Activated gamma-delta T cell treated with anti-CD3 and anti-CD28 coated beads, Interleukin-2, amount 50 U/mL, for 16 hours (primary cell): ENCODE measurements around the gene LZTR1.
"Not testable (repeated sequence)": the region's sequence is repeated elsewhere in the genome, so short reads cannot be mapped to it uniquely, and the experiment has no call there.

Experiments
- DNase-seq: peaks from one replicate; pipeline ENCODE4 v3.0.0-alpha.2; 2020; ENCODE audit warnings: low read depth

LZTR1 gene

DNA sequence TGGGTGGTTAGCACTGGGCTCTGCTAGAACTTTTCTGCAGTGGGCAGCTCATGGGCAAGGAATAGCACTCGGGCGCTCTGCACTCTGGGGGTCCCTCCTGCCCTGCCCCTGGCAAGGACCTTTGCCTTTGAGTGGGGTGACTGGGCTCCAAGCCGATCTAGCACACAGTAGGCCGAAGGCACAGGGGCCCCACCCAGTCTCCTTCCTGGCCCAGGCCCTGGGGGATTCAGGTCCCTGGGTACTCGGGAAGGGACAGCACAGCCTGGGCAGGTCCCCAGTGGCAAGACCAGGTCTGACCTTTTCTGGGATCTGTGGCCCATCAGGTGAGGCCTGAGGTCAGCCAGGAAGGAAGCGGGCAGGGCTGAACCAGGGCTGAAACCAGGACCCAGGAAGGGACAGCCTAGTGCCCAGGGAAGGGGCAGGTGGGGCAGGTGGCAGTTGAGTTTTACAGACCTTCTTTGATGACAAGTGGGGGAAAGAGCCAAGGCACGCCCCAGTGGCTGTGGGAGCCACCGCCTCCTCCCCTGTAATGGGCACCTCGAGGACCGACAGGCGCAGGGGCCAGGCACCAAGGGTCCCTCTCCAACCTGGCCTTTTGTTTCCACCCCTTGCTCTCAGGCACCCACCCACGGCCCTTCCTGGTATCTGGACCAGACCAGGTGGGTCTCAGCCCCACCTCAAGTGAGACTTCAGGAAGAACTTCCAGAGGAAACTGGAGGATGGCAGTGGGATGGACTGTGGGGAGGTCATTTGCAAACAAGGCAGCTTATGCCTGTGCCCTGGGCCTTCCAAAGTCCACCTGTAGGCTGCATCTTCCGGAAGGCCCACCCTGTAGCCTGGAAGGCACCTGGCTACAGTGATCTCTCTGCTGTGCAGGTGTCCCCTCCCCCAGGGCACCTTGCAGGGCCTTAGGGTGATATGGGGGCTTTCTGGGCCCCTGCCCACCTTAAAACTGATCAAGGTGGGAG, 15.9 kb upstream of the LZTR1 start:
- no peak for DNase-seq

DNA sequence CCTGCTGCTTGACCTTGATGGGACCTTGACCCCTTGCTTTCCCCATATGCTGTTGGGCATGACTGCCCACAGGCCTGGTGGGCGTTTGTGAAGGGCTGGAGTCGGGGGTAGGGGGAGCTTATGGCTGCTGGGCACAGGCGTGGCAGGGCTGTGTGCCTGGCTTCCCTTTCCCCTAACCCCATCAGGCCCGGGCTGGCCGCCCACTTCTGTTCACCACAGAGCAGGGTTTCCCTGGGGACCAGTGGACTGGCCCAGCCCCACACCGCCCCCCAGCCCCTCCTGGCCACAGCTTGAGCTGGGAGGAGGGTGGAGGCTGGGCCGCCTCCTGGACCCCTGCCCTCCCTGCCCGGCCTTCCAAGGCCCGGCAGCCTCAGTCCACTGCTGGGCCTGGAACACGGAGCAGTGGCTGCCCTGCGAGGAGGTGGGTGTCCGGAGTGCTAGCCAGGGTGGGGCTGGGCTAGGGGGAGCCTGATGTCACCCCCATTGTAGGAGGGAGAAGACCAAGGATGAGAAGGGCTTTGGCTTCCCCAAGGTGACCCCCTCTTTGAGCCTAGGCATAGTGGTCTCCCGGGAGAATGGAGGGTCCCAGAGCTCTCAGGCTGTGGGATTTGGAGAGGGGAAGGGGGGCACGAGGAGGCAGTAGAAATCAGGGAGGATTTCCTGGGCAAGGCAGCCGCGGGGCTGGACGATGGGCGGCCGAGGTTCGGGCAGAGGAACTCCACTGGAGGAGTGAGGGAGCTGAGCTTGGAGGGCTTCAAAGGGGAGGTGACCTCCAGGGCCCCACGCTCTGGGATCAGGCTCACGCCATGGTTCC, 15.0 kb upstream of the LZTR1 start, which contains the start of gene AIFM3:
AIFM3 (plus strand) TSS at position 373 of the 814 bp plus-strand sequence. CDS start 690 bp downstream, outside the sequence.
- DNase-seq, result no peak

DNA sequence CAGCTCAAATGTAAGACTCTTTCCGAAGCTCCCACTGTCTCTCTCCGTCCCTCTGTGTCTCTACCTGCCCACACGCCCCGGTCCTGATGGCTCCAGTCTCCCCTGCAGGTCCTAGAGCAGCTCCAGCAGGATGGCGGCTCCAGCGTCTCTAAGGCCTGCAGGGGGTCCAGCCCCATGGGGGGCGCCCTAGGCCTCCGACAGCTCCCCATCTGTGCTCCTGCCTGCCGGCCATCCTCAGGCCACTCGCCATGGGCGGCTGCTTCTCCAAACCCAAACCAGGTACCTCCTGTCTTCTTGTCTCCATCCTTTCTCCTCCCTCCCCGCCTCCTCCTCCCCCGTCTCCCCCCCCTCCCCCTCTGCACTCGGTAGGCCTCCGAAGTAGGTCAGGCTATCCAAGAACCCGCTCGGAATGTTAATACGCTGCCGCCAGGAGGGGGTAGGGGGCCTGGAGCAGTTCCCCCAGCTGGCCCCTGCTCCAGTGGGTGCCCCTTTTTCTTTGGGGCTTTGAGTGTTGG, 14.3 kb upstream of the LZTR1 start:
- DNase-seq, result no peak

DNA sequence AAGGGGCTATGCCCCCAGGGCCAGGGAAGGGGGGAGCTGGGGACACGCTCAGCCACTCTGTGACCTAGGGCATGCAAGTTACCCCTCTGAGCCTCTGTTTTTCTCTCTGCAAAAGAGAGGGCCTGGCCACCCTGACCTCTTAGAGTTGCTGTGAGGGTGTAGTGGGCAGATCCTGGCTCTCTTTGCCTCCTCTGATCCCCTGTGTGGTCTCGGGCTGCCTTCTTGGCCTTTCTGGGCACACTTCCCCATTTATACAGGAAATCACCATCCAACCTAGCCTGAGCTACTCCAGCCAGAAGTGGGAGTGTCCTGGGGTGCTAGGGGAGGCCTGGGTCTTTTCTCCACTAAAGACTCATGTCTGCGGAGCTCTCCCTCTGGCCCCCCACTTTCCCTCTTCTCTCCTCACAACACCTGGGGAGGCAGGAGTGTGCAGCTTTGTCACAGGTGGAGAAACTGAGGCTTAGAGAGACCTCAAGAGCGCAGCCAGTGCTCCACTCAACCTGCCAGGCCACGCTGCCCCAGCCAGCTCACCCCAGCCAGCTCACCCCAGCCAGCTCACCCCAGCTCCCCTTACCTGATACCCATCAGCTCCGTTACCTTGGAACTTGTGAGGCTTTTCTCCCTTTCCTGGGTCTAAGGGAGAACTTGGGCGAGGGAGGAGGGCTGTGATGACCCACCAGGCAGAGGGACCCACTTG, 13.7 kb upstream of the LZTR1 start:
- DNase-seq, result no peak

DNA sequence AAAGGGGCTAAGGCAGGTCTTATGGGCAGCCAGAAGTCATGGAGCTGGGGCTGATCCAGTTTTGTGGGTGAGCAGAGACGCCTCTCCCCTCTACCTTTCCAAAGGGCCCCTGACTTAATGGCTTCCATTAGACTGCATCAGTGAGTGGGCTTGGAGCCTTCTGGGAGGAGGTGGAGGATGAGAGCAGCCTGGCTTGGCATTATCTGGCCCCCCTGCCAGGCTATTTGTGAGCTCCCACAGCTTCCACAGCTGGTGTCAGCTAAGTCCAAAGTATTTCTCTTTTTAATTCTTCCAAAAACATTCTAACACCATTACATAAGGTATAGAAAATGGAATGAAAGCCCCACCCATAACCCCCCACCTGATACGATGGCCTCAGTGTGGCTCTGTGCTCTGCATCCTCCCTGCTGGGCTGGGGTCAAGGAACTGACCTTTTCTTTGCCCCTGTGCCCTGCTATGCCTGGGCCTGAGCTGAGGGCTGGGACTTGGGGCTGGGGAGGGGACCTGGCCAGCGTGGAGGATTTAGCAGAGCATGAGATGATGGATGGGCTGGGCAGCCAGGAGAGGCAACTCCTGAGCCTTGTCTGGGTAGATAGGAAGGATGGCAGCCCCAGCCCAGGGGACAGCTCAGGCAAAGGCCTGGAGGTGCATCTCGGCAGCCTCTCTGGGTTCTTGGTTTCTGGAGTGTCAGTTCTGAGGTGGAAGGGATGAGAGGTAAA, 11.0 kb upstream of the LZTR1 start:
- no peak for DNase-seq

GRCh38 chr22:20972014-20972694, 9.9 kb upstream of the LZTR1 start:
- DNase-seq, result not testable (repeated sequence)

DNA sequence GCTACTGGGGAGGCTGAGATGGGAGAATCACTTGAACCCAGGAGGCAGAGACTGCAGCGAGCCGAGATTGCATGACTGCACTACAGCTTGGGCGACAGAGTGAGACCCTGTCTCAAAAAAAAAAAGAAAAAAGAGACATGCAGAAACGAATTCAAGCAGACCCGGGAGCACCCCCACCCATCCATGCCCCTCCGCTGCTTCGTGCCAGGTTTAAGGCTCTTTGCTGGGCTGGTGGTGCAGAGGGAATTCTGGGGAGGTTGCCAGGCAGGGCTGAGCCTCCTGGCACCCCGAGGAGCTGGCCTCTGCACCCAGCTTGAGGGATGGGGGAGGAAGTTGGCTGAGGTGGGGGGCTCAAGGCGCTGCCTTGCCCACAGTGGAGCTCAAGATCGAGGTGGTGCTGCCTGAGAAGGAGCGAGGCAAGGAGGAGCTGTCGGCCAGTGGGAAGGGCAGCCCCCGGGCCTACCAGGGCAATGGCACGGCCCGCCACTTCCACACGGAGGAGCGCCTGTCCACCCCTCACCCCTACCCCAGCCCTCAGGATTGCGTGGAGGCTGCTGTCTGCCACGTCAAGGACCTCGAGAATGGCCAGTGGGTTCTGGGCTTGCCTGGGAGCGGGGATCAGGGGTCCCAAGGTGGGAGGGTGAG, 9.0 kb upstream of the LZTR1 start:
- no peak for DNase-seq

DNA sequence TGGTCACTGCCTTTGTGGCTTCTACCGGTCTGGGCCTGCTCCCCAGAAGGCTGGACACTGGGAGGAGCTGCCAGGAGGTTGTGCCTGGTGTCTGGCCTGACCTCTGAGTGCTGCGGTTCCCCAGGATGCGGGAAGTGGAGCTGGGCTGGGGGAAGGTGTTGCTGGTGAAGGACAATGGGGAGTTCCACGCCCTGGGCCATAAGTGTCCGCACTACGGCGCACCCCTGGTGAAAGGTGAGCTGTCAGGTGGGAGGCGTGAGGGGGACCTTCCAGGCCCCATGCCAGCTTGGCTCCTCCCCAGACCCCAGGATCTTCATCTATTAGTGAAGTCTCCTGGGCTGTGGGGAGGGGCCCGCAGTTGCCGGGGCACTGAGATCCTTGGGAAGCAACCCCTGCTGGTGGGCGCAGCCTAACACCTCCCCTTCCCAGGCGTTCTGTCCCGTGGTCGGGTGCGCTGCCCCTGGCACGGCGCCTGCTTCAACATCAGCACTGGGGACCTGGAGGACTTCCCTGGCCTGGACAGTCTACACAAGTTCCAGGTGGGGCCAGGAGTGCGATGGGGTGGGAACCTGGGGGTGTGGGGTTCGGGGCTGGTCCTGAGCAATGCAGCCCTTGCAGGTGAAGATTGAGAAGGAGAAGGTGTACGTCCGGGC, 8.3 kb upstream of the LZTR1 start:
- no peak for DNase-seq

DNA sequence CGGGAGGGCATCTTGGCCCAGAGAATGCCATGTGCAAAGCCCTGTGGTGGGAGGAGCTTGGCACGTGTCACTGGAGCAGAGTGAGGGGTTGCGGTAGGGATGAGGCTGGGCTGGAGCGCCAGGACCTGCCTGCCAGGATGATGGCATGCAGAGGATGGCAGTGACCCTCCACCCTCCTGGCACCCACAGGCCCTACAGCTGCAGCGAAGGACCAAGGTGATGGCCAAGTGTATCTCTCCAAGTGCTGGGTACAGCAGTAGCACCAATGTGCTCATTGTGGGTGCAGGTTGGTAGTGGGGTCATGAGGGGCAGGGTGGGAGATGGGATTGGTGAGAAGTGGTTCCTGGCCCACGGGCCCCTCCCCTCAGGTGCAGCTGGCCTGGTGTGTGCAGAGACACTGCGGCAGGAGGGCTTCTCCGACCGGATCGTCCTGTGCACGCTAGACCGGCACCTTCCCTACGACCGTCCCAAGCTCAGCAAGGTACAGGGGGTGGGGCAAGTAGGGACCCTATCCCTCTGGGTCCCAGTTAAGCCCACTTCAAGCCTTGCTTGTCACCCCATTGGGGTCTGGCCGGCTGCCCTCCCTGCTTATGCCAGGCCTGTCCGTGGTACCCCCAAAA, 7.7 kb upstream of the LZTR1 start:
- no peak for DNase-seq

GRCh38 chr22:20975541-20976290, 6.4 kb upstream of the LZTR1 start:
- no peak for DNase-seq

GRCh38 chr22:20976291-20976877, 5.7 kb upstream of the LZTR1 start:
- no peak for DNase-seq

DNA sequence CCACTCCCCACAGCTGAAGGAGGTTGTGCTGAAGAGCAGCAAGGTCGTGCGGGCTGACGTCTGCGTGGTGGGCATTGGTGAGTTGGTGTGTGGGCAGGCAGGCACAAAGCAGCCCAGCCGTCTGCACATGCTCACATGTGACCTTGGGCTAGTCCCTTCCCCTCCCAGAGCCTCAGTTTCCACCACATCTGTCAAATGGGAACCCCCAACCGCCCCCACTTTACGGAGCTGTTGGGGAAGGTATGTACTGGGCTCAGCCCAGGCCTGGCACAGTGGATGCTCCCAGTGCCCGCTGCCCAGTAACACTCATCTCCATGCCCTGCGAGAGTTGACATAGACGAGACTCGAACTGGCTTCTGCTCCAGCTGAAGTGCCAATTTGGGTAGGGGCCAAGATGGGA, 5.1 kb upstream of the LZTR1 start:
- DNase-seq, result no peak

DNA sequence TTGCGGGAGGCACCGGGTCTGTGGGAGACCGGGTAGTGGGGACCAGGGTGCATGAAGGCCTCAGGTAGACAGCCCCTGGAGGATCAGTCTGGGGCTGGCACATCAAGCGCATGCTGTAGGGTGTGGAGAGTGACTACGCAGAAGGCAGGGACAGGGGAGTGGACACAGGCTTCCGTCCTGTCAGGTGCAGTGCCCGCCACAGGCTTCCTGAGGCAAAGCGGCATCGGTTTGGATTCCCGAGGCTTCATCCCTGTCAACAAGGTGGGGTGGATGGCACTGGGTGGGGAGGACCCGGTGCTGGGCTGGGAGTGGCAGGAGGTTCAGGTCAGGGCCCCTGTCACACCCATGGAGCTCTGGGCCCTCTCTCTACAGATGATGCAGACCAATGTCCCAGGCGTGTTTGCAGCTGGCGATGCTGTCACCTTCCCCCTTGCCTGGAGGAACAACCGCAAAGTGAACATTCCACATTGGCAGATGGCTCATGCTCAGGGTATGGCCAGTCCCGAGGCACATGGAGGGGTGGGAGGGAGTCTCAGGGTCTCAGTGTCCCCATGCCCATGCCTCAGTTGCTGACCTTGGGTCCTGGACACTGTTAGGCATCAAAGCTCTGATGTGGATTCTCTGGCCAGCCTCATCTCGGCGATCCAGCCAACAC, 4.5 kb upstream of the LZTR1 start:
- DNase-seq, result no peak

DNA sequence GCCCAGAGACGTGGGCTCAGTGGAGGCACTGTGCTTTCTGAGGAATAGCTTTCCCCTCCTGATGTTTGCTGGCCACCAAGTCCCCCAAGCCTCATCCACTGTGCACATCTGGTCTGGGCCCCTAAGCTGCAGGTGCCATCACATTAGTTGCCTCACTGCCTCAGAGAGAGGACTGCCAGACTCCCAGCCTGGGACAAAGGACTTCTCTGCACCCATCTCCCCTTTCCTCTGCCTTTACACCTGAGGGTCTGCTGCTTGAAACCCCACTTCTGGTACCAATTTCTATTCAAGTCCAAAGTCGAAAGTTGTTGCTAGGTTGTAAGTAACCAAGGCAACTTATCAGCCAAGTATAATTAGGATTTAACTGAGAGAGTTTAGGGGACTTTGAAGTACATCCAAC, 3.7 kb upstream of the LZTR1 start:
- no peak for DNase-seq

DNA sequence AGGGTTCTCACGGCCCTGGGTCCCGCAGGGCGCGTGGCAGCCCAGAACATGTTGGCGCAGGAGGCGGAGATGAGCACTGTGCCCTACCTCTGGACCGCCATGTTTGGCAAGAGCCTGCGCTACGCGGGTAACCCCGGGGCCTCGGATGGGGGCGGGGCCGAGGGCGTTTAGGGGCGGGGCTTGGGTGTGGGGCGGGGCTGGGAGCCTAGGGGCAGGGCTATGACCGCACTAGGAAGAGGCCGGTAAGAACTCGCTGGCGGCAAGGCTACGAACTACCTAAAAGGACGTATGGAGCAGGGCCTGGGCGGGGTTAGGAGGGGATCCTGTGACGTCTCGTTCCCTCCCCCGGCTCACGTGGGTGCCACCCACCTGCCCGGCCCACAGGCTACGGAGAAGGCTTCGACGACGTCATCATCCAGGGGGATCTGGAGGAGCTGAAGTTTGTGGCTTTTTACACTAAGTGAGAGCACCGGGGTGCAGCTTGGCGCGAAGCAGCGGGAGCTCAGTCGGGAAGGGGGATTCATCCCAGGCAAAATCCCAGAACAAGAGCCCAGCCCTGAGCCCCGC, 2.8 kb upstream of the LZTR1 start:
- no peak for DNase-seq

DNA sequence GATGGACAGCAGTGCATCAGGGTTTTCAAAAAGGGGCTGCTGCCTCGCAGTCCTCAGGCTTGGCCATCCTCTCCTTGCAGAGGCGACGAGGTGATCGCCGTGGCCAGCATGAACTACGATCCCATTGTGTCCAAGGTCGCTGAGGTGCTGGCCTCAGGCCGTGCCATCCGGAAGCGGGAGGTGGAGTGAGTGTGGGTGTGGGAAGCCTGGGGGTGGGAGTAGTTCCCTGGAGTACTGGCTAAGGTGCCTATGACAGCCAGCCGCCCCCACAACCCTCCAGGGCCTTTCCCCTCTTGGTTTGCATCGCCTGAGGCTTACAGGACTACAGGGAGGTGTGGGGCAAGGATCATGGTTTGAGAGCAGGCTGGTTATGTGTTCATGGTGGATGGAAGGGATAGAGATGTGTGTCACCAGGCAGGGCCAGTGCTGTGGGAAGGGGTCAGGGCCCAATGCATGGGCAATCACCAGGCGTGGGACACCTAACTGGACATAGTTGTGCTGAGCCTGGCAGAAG, 2.1 kb upstream of the LZTR1 start:
- no peak for DNase-seq

DNA sequence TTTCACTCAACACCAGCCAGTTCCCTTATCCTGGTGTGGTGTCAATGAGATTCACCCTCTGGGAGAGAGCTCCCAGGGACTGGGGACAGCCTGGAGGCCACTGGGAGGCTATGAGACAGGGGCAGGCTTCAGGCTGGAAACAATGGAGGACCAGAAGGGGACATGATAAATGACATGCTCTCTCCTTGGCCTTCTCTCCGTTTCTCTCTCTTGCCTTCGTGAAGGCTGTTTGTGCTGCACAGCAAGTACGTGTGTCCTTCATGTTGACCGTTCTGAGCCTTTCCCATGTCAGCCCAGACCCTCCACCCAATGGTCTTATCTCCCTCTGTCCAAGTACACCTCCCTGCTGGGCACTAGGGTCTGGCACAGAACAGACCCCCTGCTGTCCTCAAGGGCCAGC, 1.6 kb upstream of the LZTR1 start:
- no peak for DNase-seq
